ENCODE data around the gene ZNF639. TPM values are rescaled to one million over a fixed set of nuclear protein-coding genes. Genes with fewer than 3 reads are reported as not detected.

ZNF639 gene
- total and polyA plus RNA-seq, 10 of the 15 experiments (the other 5 are each of a cell fraction or from before 2014, with no cell fraction given), result 16.3 to 61.2 (median 35.3) TPM

DNA sequence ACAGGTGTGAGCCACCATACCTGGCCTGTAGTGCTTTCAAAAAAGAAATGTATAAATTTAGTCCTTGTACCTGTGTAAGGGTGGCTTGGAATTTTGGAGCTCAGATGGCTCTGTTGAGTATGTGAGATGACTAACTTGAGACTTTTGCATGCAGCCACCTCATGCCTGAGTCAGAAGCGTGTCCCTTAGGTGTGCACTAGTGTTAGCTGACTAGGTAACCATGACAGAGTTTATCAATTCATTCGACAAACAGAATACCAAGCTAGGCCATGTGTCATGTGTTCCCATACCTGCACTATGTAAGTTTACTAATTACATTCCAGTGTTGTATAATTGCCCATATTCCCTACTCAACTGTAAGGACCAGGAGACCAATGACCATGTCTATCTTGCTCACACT is 4.0 kb upstream of the ZNF639 start:
- Histone ChIP-seq H3K4me2 (ENCODE audit: control insufficient read depth, insufficient read depth) (no peak overlapping the region), H2AFZ (ENCODE audit: control insufficient read depth, low read depth, low read length) (no peak overlapping the region), H3K36me3 (ENCODE audit: control insufficient read depth in 2 of 2, insufficient read depth in 2 of 2, low read length in 1 of 2) (no peaks in the 10 kb centered on the region), H3K27me3 (replicated peaks in 1 of 2; ENCODE audit: control insufficient read depth in 2 of 2, insufficient read depth in 2 of 2, low read length in 1 of 2) (no peaks in the 10 kb centered on the region), H3K4me1 (ENCODE audit: control insufficient read depth, insufficient read depth, low read length) (peaks cover 11% of the 10 kb centered on the region), H3K9me3 (replicated peaks; ENCODE audit: control insufficient read depth, insufficient read depth, low read length) (no peaks in the 10 kb centered on the region), H3K9ac (ENCODE audit: control insufficient read depth, insufficient read depth, low read length) (no peak overlapping the region), H3K4me3 (no peak overlapping the region), H3K79me2 (ENCODE audit: control insufficient read depth, insufficient read depth, low read length) (peaks cover 17% of the 10 kb centered on the region), H3K27ac (ENCODE audit: control insufficient read depth, insufficient read depth) (no peak overlapping the region), H4K20me1 (ENCODE audit: control insufficient read depth, insufficient read depth) (no peaks in the 10 kb centered on the region)
- RAD21 ChIA-PET (ENCODE audit: unreplicated experiment), result interaction anchor here (0.6 to 1.2 kb wide), 2 partner anchors 52 to 248 kb away, joined by 3 to 4 read pairs; no protein-coding TSS in a partner anchor
- 78% methylated on average over 2 of the region's 2 CpGs for WGBS (ENCODE audit: insufficient coverage, insufficient replicate concordance, low lambda C conversion rate, missing lambda C conversion rate)
- CTCF ChIA-PET, result interaction anchor here (0.5 to 9.3 kb wide), 3 partner anchors 242 to 297 kb away, joined by 3 to 114 read pairs (median 3); partner anchors contain the start of gene ZMAT3
- TF ChIP-seq SUPT20H (IDR thresholded peaks at IDR 0.05; ENCODE audit: borderline replicate concordance, control insufficient read depth, low read depth, low read length) (no peak), CHD4 (IDR thresholded peaks at IDR 0.05) (no peak), BCL11A (IDR thresholded peaks at IDR 0.05; ENCODE audit: low read depth, low read length) (no peak), NR2F1 (conservative IDR thresholded peaks at IDR 0.05) (no peak), FOXK2 (IDR thresholded peaks at IDR 0.05) (no peak), CREB1 (IDR thresholded peaks at IDR 0.05; ENCODE audit: low read depth) (no peak)
- TF ChIP-seq, protein P1, sequence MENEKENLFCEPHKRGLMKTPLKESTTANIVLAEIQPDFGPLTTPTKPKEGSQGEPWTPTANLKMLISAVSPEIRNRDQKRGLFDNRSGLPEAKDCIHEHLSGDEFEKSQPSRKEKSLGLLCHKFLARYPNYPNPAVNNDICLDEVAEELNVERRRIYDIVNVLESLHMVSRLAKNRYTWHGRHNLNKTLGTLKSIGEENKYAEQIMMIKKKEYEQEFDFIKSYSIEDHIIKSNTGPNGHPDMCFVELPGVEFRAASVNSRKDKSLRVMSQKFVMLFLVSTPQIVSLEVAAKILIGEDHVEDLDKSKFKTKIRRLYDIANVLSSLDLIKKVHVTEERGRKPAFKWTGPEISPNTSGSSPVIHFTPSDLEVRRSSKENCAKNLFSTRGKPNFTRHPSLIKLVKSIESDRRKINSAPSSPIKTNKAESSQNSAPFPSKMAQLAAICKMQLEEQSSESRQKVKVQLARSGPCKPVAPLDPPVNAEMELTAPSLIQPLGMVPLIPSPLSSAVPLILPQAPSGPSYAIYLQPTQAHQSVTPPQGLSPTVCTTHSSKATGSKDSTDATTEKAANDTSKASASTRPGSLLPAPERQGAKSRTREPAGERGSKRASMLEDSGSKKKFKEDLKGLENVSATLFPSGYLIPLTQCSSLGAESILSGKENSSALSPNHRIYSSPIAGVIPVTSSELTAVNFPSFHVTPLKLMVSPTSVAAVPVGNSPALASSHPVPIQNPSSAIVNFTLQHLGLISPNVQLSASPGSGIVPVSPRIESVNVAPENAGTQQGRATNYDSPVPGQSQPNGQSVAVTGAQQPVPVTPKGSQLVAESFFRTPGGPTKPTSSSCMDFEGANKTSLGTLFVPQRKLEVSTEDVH (IDR thresholded peaks at IDR 0.05; ENCODE audit: low read depth, partially characterized antibody), result no peak
- no peak for DNase-seq (ENCODE audit: low read depth, low spot score)
- SMC1A ChIA-PET (ENCODE audit: uncharacterized antibody, unreplicated experiment), result interaction anchor here (1.2 to 2.4 kb wide), 8 partner anchors 63 to 305 kb away, joined by 3 to 9 read pairs (median 5); no protein-coding TSS in a partner anchor
- POLR2A ChIA-PET, result interaction anchor here (0.7 to 1.0 kb wide), 2 partner anchors 116 to 244 kb away, joined by 3 to 6 read pairs; no protein-coding TSS in a partner anchor
- intact Hi-C loops (cut with micrococcal nuclease; ENCODE audit: unreplicated experiment), result loop anchor here (5.0 kb wide), 3 partner anchors 57 to 787 kb away; no protein-coding TSS in a partner anchor
- ATAC-seq, result no peak
- BruUV-seq (replicated peaks), result no TSS peak
- in situ Hi-C loops (cut with MboI), result loop anchor here (5.0 to 10.0 kb wide), 4 partner anchors 172 to 884 kb away; partner anchors contain the start of gene PIK3CA
- FAIRE-seq, result no peak

Measured in GM12878 (cell line).